BLaER1 treated with 17β-estradiol and CSF1 and Interleukin-3, amounts not matched to agents 10 nM and 100 nM (cell line): ENCODE data around the gene UBE2D3.

Experiments used
- H3K27ac ChIP-seq, 11 experiments: shearing (Covaris generic); formaldehyde crosslinking; 2 replicates each; pipeline ENCODE4 v1.8.1; 2022
- H3K27me3 ChIP-seq, 11 experiments: shearing (Covaris generic); formaldehyde crosslinking; 2 replicates each; pipeline ENCODE4 v1.8.1; 2022
- H3K36me3 ChIP-seq, 11 experiments: shearing (Covaris generic); formaldehyde crosslinking; 2 replicates each; pipeline ENCODE4 v1.8.1; 2022
- H3K4me1 ChIP-seq, 10 experiments: shearing (Covaris generic); formaldehyde crosslinking; 2 replicates each; pipeline ENCODE4 v1.8.1; 2022
- H3K4me2 ChIP-seq, 11 experiments: shearing (Covaris generic); formaldehyde crosslinking; 2 replicates each; pipeline ENCODE4 v1.8.1; 2022
- H3K4me3 ChIP-seq, 10 experiments: shearing (Covaris generic); formaldehyde crosslinking; 2 replicates each; pipeline ENCODE4 v1.8.1; 2022
- H3K9ac ChIP-seq, 11 experiments: shearing (Covaris generic); formaldehyde crosslinking; 2 replicates each; pipeline ENCODE4 v1.8.1; 2022
- H3K9me3 ChIP-seq, 11 experiments: shearing (Covaris generic); formaldehyde crosslinking; replicated peaks in 1 of 11; 2 replicates each; pipeline ENCODE4 v1.8.1; 2022
- H4K20me1 ChIP-seq, 11 experiments: shearing (Covaris generic); formaldehyde crosslinking; 2 replicates each; pipeline ENCODE4 v1.8.1; 2022
- Cebpa-rat ChIP-seq, 11 experiments: shearing (Covaris generic); IDR thresholded peaks; 2 replicates each; pipeline ENCODE4 v1.8.1; 2022

UBE2D3 gene

DNA sequence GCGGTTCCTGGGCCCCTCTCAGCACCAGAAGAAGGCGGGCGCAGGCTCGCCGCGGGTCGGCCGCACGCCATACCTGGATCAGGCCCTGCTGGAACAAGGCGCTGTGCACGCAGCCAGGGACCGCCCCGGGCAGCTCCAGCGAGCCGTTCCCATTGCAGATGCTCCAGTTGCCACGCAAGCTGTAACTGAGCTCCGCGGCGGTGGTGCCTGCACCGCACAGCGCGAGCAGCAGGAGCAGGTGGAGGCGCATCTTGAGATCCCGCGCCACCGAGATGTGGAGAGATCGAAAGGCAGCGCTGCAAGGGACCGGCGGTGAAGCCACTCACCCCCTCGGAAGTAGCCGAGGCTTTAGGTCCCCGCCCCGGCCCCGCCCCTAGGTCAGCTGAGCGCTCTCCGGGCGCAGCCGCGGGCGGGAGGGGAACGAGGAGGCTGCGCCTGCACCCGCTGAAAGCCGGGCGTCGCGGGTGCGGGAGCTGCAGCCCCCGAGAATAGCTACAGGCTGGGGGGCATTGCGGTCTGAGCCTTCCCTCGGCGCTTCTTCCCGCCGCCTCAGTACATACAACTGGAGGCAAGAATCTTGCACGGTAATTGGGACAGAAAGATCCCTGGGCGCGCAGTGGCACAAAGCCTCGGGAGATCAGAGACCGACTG, 66.6 kb downstream of the UBE2D3 start, which contains the start of gene MANBA:
Gene MANBA (minus strand): TSS at position 324 of the 651 bp plus-strand sequence. CDS start 74 bp downstream, at position 250.
- no peak for TF ChIP-seq Cebpa-rat (IDR thresholded peaks at IDR 0.05)
- peaks cover 0 to 20% (median 0%) of the 10 kb centered on the region in 11 experiments; a peak in 4 of 22 replicates for H3K36me3 ChIP-seq
- peak within 1 kb of the TSS; percentile 76 to 97 (median 94) for H3K4me2 ChIP-seq
- H3K9ac ChIP-seq = peak within 1 kb of the TSS; percentile 81 to 99 (median 96)
- H3K4me3 ChIP-seq = peak within 1 kb of the TSS; percentile 70 to 97 (median 84)
- H3K27me3 ChIP-seq = peaks cover 0 to 10% (median 9%) of the 10 kb centered on the region in 11 experiments; a peak in 12 of 22 replicates
- H4K20me1 ChIP-seq = peaks cover 6 to 44% (median 19%) of the 10 kb centered on the region in 11 experiments; a peak in 14 of 22 replicates
- peaks cover 0 to 15% (median 11%) of the 10 kb centered on the region in 11 experiments; a peak in 13 of 22 replicates for H3K9me3 ChIP-seq
- H3K27ac ChIP-seq = peak within 1 kb of the TSS; percentile 75 to 99 (median 96)
- H3K4me1 ChIP-seq = peaks cover 16 to 42% (median 23%) of the 10 kb centered on the region in 10 experiments

DNA sequence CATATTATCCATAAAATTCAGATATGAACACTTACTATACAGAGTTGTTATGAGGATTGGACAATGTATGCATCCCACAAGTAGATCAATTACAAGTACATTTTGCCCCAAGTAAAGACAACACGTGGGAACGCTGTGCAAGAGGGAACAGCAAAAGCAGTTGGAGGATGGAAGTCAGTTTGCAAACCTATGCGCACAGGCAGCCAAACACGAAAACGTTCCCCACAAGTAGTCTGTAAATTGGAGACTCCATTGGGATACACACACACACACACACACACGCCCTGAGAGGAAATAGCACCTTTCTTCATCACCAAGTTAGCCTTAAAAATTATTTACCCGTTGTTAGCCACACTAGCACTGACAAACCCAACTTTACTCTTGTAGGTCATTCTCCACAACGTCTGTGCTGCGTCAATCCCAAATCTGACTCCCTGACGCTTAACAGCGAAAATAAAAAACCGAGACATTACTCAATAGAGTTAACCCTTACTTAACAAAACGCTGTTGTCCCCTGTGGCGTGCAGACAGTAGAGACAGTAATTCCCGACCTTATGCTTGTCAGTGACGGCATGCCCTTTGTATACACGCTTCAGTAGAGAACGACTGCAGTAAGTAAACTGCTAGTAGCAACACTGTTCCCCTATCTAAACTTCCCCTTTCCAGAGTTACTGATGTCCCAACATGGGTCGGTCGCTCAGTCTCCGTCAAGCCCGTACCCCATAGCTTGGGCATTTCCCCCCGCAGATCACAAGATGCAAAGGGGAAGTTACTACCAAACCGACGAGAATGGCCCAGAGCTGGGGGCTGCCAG, 67.3 kb downstream of the UBE2D3 start:
- peaks cover 0 to 10% (median 9%) of the 10 kb centered on the region in 11 experiments; a peak in 12 of 22 replicates for H3K27me3 ChIP-seq
- peak overlapping the region; percentile 81 to 99 (median 96) for H3K9ac ChIP-seq
- peaks cover 6 to 45% (median 19%) of the 10 kb centered on the region in 11 experiments; a peak in 14 of 22 replicates for H4K20me1 ChIP-seq
- peaks cover 0 to 20% (median 0%) of the 10 kb centered on the region in 11 experiments; a peak in 4 of 22 replicates for H3K36me3 ChIP-seq
- peak in 3 of 11 experiments; percentile 32 to 56 (median 45); a peak in 4 of 22 replicates for TF ChIP-seq Cebpa-rat (IDR thresholded peaks at IDR 0.05)
- peak overlapping the region; percentile 70 to 97 (median 84) for H3K4me3 ChIP-seq
- H3K9me3 ChIP-seq = peaks cover 0 to 17% (median 11%) of the 10 kb centered on the region in 11 experiments; a peak in 15 of 22 replicates
- H3K4me1 ChIP-seq = peaks cover 16 to 42% (median 23%) of the 10 kb centered on the region in 10 experiments
- peak overlapping the region; percentile 76 to 97 (median 94) for H3K4me2 ChIP-seq
- peak overlapping the region; percentile 75 to 99 (median 96) for H3K27ac ChIP-seq

DNA sequence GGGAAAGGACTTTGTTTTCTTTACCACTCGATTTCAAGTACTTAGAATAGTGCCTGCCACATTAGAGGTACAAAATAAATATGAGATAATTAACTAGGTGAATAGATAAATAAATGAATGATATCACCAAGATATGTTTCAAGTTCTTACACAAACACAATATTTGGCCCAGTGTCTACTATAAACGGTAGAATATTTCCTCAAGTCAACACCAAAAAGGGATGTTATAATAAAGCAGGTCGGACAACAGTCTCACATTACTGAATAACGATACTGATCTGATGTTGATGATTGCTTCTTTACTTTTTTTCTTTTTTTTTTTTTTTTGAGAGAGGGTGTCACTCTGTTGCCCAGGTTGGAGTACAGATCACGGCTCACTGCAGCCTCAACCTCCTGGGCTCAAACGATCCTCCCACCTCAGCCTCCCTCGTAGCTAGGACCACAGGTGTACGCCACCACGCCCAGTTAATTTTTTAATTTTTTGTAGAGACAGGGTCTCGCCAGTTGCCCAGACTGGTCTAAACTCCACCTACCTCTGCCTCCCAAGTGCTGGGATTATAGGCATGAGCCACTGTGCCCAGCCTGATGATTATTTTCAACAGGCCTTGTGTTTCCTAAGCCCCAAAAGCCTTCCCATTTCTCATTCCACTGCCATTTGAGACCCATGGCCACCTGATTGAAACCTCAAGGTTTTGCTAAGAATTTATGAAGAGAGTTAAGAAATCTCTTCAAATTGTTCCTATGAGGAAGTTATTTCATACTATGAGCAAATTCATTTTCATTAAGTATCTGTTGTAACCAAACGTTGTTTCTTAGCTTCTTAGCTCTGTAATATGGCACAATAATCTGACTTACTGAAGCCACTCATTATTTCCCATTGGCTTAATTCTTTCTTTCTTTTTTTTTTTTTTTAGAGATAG, 68.8 kb downstream of the UBE2D3 start:
- Histone ChIP-seq H3K9ac (peak overlapping the region in 3 of 11 experiments; percentile 96 to 99 (median 98); a peak in 5 of 22 replicates), H3K27ac (peak overlapping the region in 4 of 11 experiments; percentile 97 to 99 (median 98); a peak in 7 of 22 replicates), H3K27me3 (peaks cover 0 to 10% (median 9%) of the 10 kb centered on the region in 11 experiments; a peak in 12 of 22 replicates), H4K20me1 (peaks cover 6 to 60% (median 19%) of the 10 kb centered on the region in 11 experiments; a peak in 14 of 22 replicates), H3K4me2 (peak overlapping the region; percentile 76 to 97 (median 94)), H3K4me3 (peak overlapping the region in 5 of 10 experiments; percentile 78 to 97 (median 85); a peak in 6 of 20 replicates), H3K9me3 (peaks cover 0 to 21% (median 16%) of the 10 kb centered on the region in 11 experiments; a peak in 17 of 22 replicates), H3K4me1 (peaks cover 16 to 42% (median 23%) of the 10 kb centered on the region in 10 experiments), H3K36me3 (peaks cover 0 to 26% (median 10%) of the 10 kb centered on the region in 11 experiments; a peak in 10 of 22 replicates)
- no peak for TF ChIP-seq Cebpa-rat (IDR thresholded peaks at IDR 0.05)

DNA sequence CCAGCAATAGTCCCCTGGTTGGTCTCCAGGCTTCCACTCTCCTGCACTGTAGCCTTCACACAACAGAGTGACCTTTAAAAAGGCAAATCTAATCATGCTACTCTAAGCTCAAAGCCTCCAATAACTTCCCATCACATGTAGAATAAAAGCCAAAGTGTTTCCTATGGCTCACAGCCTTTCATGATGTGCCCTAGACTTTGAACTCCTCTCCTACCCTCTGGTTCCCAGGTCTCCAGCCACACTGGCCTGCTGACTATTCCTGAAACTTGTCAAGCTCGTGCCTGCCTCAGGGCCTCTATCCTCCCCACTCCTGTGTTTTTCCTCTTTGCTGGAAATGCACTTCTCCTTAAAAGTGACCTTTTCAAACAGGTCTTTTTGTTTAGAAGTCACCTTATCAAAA, 69.7 kb downstream of the UBE2D3 start:
- Histone ChIP-seq H3K9me3 (peaks cover 0 to 21% (median 16%) of the 10 kb centered on the region in 11 experiments; a peak in 17 of 22 replicates), H3K27ac (no peak overlapping the region), H3K36me3 (peaks cover 0 to 26% (median 11%) of the 10 kb centered on the region in 11 experiments; a peak in 10 of 22 replicates), H4K20me1 (peaks cover 6 to 69% (median 19%) of the 10 kb centered on the region in 11 experiments; a peak in 14 of 22 replicates), H3K4me1 (peaks cover 16 to 42% (median 23%) of the 10 kb centered on the region in 10 experiments), H3K9ac (0 out of 22 replicates have a peak overlapping the region, but pooled peaks of 1 of the 11 experiments have one; percentile 16), H3K27me3 (peaks cover 0 to 10% (median 9%) of the 10 kb centered on the region in 11 experiments; a peak in 12 of 22 replicates), H3K4me2 (peak overlapping the region in 3 of 11 experiments; percentile 3 to 96 (median 95); a peak in 4 of 22 replicates), H3K4me3 (no peak overlapping the region)
- no peak for TF ChIP-seq Cebpa-rat (IDR thresholded peaks at IDR 0.05)

DNA sequence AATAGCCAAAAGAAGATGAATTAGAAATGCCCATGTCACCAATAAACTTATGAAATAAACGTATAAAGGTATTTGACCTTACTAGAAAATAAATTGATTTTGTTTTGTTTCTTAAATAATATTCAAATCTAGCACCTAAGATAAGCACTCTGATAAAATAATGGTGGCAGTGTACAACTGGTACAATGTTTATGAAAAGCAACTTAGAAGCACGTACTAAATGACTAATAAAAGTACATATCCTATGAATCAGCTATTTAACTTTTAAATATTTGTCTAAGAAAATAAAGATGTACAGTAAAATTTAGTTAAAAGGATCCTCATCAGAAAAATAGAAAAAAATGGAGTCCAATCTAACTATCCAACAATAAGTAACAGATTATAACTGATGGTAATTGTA, 73.3 kb downstream of the UBE2D3 start:
- Histone ChIP-seq H4K20me1 (peaks cover 6 to 93% (median 23%) of the 10 kb centered on the region in 11 experiments; a peak in 16 of 22 replicates), H3K4me1 (peaks cover under 1 to 54% (median 7%) of the 10 kb centered on the region in 10 experiments; a peak in 19 of 20 replicates), H3K9me3 (peaks cover 0 to 21% (median 16%) of the 10 kb centered on the region in 11 experiments; a peak in 17 of 22 replicates), H3K36me3 (peaks cover 16 to 58% (median 40%) of the 10 kb centered on the region in 11 experiments), H3K27me3 (no peaks in the 10 kb centered on the region), H3K9ac (no peak overlapping the region), H3K4me2 (no peak overlapping the region), H3K27ac (no peak overlapping the region), H3K4me3 (no peak overlapping the region)
- no peak for TF ChIP-seq Cebpa-rat (IDR thresholded peaks at IDR 0.05)

DNA sequence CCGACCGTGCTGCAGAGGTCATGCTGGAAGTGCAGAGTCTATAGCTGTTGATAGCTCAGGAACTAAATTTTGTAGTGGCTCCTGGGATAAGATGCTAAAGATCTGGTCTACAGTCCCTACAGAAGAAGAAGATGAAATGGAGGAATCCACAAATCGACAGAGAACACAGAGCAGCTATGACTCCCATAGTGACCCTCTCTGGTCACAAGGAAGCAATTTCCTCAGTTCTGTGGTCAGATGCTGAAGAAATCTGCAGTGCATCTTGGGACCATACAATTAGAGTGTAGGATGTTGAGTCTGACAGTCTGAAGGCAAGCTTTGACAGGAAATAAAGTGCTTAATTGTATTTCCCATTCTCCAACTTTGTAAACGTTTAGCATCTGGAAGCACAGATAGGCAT, 75.4 kb downstream of the UBE2D3 start:
- H4K20me1 ChIP-seq = peaks cover 0 to 93% (median 10%) of the 10 kb centered on the region in 11 experiments; a peak in 15 of 22 replicates
- TF ChIP-seq Cebpa-rat (IDR thresholded peaks at IDR 0.05) = no peak
- peak overlapping the region in 2 of 11 experiments; percentile 15 to 20; a peak in 2 of 22 replicates for H3K4me2 ChIP-seq
- peaks cover 0 to 19% (median 16%) of the 10 kb centered on the region in 11 experiments; a peak in 17 of 22 replicates for H3K9me3 ChIP-seq
- H3K36me3 ChIP-seq = peaks cover 33 to 66% (median 53%) of the 10 kb centered on the region in 11 experiments
- no peak overlapping the region for H3K27ac ChIP-seq
- H3K9ac ChIP-seq = no peak overlapping the region
- H3K4me1 ChIP-seq = peaks cover 0 to 33% (median 0%) of the 10 kb centered on the region in 10 experiments; a peak in 4 of 20 replicates
- no peak overlapping the region for H3K4me3 ChIP-seq
- no peaks in the 10 kb centered on the region for H3K27me3 ChIP-seq
